A549 (cell line): ENCODE data around the gene SSC5D.

Experiments
- CEBPB ChIP-seq, 2 experiments: fragments of >200 bp in 1 of 2; sonication (Bioruptor Twin) in 1 of 2; formaldehyde crosslinking in 1 of 2; IDR thresholded peaks; 2 replicates each; pipeline ENCODE4 v1.6.1; 2012 to 2016
- CTCF ChIP-seq: fragments of >200 bp; sonication (Bioruptor Twin); formaldehyde crosslinking; IDR thresholded peaks from 3 replicates; pipeline ENCODE4 v1.5.1; 2016
- EP300 ChIP-seq, 2 experiments: fragments of >200 bp; sonication (Bioruptor Twin); formaldehyde crosslinking; IDR thresholded peaks; 2 replicates in 1 of 2; 3 replicates in 1 of 2; pipeline ENCODE4 v1.6.1; 2016 to 2017
- TFCP2L1 ChIP-seq: fragments of 250-450 bp; sonication (Bioruptor Pico); IDR thresholded peaks from 2 replicates; pipeline ENCODE4 v1.5.0; 2021; ENCODE audit warnings: mild to moderate bottlenecking

GRCh38 chr19:55542292-55542855, 54.1 kb downstream of the SSC5D start:
- TF ChIP-seq CTCF (no peak), TFCP2L1 (no peak), EP300 (IDR thresholded peaks at IDR 0.05) (no peak), CEBPB (IDR thresholded peaks at IDR 0.05) (no peak)
